HG02973 (cell line): ENCODE measurements around the gene MX1.

ENCODE experiments used
- ATAC-seq: cut with Tn5 transposase; IDR thresholded peaks from one replicate; pipeline ENCODE4 v1.9.1; 2021; ENCODE audit warnings: moderate library complexity; ENCODE audit not compliant: unreplicated experiment

Gene MX1

GRCh38 chr21:41425954-41426675 is at the start of gene MX1:
MX1 (plus strand) TSS chr21:41426239; CDS start chr21:41432071, 5,832 bp downstream.
- ATAC-seq = peak; percentile 79

GRCh38 chr21:41377715-41378114 is 48.3 kb upstream of the MX1 start:
- no peak for ATAC-seq

- no peak for ATAC-seq
These were observed 47.2 kb upstream of the MX1 start for GRCh38 chr21:41378849-41379248.

- no peak for ATAC-seq
These were observed 46.1 kb upstream of the MX1 start for GRCh38 chr21:41379901-41380300.

DNA sequence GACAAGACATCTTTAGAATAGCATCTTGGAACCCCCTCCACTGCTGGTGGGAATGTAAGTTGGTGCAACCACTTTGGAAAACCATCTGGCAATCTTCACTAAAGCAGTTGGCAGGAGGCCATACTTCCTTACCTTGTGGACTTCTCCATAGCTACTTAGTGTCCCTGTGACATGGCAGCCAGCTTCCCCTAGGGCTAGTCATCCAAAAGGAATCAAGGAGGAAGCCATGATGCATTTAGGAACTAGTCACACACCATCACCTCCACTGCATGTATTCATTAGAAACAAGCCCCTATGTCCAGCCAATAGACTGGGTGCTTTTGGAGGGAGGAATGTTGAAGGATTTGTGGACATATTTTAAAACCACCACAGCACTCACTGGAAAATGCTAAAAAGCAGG is 44.3 kb upstream of the MX1 start:
- no peak for ATAC-seq

DNA sequence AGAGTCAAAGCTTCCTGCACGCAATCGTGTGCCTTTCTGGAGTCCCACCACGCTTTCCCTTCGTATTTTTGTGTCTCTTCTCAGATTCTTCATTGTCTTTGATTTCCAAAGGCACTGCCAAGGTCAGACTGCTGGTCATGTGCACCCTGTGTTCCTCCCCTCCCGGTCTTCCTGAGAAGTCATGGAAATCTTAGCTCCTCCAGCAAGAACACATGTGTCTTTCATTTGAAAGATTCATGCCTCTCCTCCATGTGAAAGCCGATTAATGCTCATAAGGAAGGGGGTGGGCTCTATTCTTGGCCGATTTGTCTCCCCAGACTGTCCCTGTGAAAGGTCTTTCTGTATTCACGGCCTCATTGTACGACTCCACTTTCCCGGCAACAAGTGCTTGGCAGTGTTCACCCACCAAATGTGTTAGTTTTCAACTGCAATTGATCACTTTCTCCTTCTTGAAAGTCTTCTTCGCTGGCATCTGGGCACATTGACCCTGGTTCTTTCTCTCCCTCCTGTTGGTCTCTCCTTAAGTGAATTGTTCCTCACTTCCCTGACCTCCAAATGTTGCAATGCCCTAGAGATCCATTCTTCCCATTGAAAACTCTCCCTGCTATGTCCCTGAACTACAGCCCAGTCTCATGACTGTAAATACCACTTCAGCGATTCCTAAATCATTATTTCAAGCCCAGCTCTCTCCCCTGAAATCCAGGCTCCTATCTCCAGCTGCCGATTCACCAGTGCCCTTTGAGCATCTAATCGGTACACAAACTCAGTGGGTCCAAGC is 38.8 kb upstream of the MX1 start:
- no peak for ATAC-seq

- no peak for ATAC-seq
These were observed 38.2 kb upstream of the MX1 start for GRCh38 chr21:41387824-41388223.

DNA sequence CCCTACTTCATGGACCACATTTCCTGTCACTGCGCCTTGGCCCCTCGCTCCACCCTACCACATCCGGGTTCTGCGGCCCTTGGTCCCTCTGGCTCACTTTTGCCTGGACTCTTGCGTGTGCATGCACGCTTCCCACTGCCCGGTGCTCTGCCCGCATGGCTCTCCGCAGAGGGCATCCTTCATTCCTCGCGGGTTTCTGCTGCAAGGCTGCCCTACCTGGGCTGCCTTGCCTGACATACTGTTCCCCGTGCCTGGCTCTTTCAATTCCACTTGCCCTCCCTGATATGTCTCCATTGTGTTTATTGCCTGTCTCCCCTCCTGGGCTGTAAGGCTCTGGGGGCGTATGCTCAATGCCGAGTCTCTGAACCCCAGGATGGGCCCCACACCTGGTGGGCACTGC is 37.8 kb upstream of the MX1 start:
- no peak for ATAC-seq

DNA sequence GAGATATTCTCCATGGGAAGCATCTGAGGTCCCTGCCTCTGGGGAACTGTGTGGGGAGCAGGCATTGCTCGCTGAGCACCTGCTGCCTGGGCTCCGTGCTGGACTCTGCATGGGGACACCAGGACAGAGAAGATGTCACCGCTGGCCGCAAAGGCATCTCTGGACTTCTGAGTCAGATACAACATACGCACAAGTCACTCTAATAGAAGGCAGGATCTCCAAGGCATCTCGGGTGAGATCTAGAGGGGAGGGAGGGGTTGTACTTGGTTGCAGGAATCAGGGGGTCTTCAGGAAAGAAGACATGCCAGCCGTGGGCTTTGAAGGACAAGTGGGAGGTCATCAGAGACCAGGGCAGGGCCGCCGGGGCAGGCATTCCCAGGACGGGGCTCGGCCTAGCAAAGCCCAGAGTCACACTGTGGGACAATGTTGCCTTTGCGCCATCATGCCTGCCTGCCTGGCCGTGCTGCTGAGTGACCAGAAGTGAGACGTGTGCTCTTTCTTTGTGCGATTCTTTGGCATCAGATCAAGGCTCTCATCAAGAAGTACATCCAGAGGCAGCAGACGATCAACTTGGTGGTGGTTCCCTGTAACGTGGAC is 35.9 kb upstream of the MX1 start:
- ATAC-seq = no peak

- ATAC-seq = no peak
These were observed 32.1 kb upstream of the MX1 start for GRCh38 chr21:41393876-41394465.

DNA sequence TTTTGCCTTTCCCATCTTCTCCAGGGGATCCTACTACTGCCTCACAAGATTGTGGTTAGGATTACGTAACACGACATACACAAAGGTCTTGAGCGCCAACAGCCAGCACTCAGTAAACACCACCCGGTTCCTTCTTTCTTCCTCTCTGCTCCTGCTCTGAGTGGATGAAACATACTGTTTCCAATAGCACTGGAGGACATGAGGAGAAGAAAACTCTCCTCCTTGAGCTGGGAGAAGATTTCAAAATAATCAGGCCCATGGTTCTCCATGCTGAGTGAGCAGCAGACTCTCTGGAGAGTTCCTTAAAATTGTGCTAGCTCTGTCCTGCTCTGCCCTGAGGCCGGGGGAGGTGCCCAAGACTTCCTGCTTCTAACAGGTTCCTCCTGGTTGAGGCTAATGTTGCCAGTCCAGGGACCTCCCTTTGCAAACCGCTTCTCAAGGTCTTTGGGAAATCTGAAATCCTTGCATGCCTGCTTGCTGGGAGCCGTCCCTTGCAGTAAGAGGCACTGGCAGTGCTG is 29.4 kb upstream of the MX1 start:
- no peak for ATAC-seq

DNA sequence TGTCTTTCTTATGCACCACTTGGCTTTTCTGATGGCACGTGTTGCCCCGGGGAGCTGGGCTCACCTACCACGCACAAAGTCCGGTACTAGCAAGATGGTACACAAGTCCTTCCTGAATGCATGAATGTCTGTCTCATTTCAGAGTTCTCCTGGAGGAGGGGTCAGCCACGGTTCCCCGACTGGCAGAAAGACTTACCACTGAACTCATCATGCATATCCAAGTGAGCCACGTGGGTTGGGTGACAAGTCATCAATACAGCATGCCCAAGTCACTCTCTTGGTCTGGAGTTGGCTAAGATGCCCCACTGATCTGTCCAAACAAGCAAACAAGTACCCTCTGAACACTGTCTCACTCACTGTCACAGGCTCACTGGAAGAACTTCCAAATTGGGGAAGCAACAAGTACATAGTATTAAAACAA is 28.6 kb upstream of the MX1 start:
- ATAC-seq = no peak

GRCh38 chr21:41398251-41398650 is 27.8 kb upstream of the MX1 start:
- no peak for ATAC-seq

DNA sequence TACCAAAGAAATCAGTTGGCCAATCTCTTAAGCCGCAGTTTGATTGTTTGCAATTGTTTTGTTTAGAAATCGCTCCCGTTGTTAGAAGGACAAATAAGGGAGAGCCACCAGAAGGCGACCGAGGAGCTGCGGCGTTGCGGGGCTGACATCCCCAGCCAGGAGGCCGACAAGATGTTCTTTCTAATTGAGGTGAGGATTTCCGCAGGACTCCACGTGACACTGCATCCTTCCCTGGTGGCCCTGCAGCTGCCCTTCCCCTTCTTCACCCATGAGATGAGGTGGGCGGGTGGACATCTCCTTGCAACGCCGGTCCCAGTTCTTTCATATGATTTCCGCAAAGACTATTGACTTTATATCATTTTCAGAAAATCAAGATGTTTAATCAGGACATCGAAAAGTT is 27.2 kb upstream of the MX1 start:
- ATAC-seq = no peak

GRCh38 chr21:41399246-41399800 is 26.7 kb upstream of the MX1 start:
- no peak for ATAC-seq

GRCh38 chr21:41402231-41402630 is 23.8 kb upstream of the MX1 start:
- no peak for ATAC-seq

DNA sequence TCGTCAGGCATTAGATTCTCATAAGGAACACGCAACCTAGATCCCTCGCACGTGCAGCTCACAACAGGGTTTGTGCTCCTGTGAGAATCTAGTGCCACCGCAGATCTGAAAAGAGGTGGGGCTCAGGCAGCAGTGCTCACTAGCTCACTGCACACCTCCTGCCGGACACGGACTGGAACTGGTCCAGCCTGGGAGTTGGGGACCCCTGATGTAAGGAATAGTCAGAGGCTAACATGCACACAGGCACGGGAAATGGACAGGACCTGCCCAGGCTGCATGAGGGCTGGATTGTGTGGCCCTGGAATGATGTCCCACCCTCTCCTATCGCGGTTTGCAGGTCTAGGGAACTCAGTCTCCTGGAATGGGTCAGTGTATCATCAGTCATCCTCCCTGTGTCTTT is 23.2 kb upstream of the MX1 start:
- ATAC-seq = no peak

- ATAC-seq = no peak
These were observed 22.7 kb upstream of the MX1 start for GRCh38 chr21:41403331-41403730.

DNA sequence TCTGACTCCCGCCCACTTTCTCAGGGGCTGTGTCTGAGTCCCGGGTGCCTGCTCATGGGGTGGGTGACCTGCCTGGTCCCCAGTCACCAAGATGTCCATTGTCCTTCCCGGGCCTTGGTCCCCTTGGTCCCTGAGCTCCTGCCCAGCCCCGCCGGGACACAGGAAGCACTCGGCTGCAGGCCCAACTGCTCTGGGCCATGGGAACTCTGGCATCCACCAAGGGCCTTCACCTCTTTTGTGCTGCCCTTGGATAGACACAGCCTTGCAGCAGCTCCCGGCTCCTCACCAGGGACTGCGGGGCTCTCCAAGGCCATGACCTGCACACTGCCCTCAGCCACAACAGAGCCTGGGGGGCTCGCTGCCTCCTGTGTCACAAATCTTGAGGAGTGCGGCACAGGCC is 22.1 kb upstream of the MX1 start:
- ATAC-seq = no peak

- no peak for ATAC-seq
These were observed 20.7 kb upstream of the MX1 start for GRCh38 chr21:41405321-41405720.

- ATAC-seq = no peak
These were observed 19.7 kb upstream of the MX1 start for GRCh38 chr21:41406340-41406739.
